ENCODE measurements around the gene ALKBH5. TPM values are rescaled to one million over a fixed set of nuclear protein-coding genes. Genes with fewer than 3 reads are reported as not detected.

ALKBH5 gene
- total and polyA plus RNA-seq, 2 experiments from 2014 or later, result 56.6 to 78.3 TPM

GRCh38 chr17:18246109-18246725 is 62.6 kb downstream of the ALKBH5 start:
- no peaks in the 10 kb centered on the region for H4K20me1 ChIP-seq (ENCODE audit: insufficient read depth, poor library complexity, severe bottlenecking)
- H3K4me1 ChIP-seq (ENCODE audit: insufficient read depth), result no peaks in the 10 kb centered on the region
- H3K4me2 ChIP-seq, result no peak overlapping the region
- TF ChIP-seq EZH2phosphoT487 (IDR thresholded peaks at IDR 0.05; ENCODE audit: low read depth, severe bottlenecking, unreplicated experiment), result no peak
- TF ChIP-seq EZH2 (IDR thresholded peaks at IDR 0.05; ENCODE audit: borderline replicate concordance), result no peak
- no peak for TF ChIP-seq CTCF (IDR thresholded peaks at IDR 0.05; ENCODE audit: poor library complexity)
- no peak overlapping the region for H3K27ac ChIP-seq
- DNase-seq (ENCODE audit: low spot score), result no peak
- H2AFZ ChIP-seq, result no peak overlapping the region
- no peak overlapping the region for H3K4me3 ChIP-seq
- H3K9me2 ChIP-seq (replicated peaks; ENCODE audit: insufficient read depth), result no peaks in the 10 kb centered on the region
- H3K27me3 ChIP-seq, result no peaks in the 10 kb centered on the region
- H3K9me3 ChIP-seq (ENCODE audit: low read depth), result no peaks in the 10 kb centered on the region
- no peaks in the 10 kb centered on the region for H3K36me3 ChIP-seq (replicated peaks; ENCODE audit: insufficient read depth, low read depth)
- 96% methylated on average over 24 of the region's 24 CpGs for WGBS (ENCODE audit: low lambda C conversion rate, missing lambda C conversion rate)
- H3K79me2 ChIP-seq, result no peaks in the 10 kb centered on the region

GRCh38 chr17:18246880-18247612 is 63.4 kb downstream of the ALKBH5 start:
- no peaks in the 10 kb centered on the region for H3K27me3 ChIP-seq
- H4K20me1 ChIP-seq (ENCODE audit: insufficient read depth, poor library complexity, severe bottlenecking), result no peaks in the 10 kb centered on the region
- no peaks in the 10 kb centered on the region for H3K9me2 ChIP-seq (replicated peaks; ENCODE audit: insufficient read depth)
- H3K36me3 ChIP-seq (replicated peaks; ENCODE audit: insufficient read depth, low read depth), result no peaks in the 10 kb centered on the region
- H3K4me3 ChIP-seq, result no peak overlapping the region
- H3K79me2 ChIP-seq, result no peaks in the 10 kb centered on the region
- H3K27ac ChIP-seq, result no peak overlapping the region
- DNase-seq (ENCODE audit: low spot score), result peak; percentile 68
- no peaks in the 10 kb centered on the region for H3K4me1 ChIP-seq (ENCODE audit: insufficient read depth)
- TF ChIP-seq EZH2 (IDR thresholded peaks at IDR 0.05; ENCODE audit: borderline replicate concordance), result no peak
- TF ChIP-seq CTCF (IDR thresholded peaks at IDR 0.05; ENCODE audit: poor library complexity), result no peak
- TF ChIP-seq EZH2phosphoT487 (IDR thresholded peaks at IDR 0.05; ENCODE audit: low read depth, severe bottlenecking, unreplicated experiment), result no peak
- peak overlapping the region; percentile 16 for H3K4me2 ChIP-seq
- H3K9me3 ChIP-seq (ENCODE audit: low read depth), result no peaks in the 10 kb centered on the region
- no peak overlapping the region for H2AFZ ChIP-seq
- WGBS (ENCODE audit: low lambda C conversion rate, missing lambda C conversion rate), result 47% methylated on average over 30 of the region's 46 CpGs

GRCh38 chr17:18247613-18248001 is 64.0 kb downstream of the ALKBH5 start:
- H3K4me1 ChIP-seq (ENCODE audit: insufficient read depth), result no peaks in the 10 kb centered on the region
- TF ChIP-seq EZH2phosphoT487 (IDR thresholded peaks at IDR 0.05; ENCODE audit: low read depth, severe bottlenecking, unreplicated experiment) (no peak), CTCF (IDR thresholded peaks at IDR 0.05; ENCODE audit: poor library complexity) (no peak), EZH2 (IDR thresholded peaks at IDR 0.05; ENCODE audit: borderline replicate concordance) (no peak)
- WGBS (ENCODE audit: low lambda C conversion rate, missing lambda C conversion rate), result 96% methylated on average over 28 of the region's 30 CpGs
- no peaks in the 10 kb centered on the region for H3K9me3 ChIP-seq (ENCODE audit: low read depth)
- no peaks in the 10 kb centered on the region for H3K79me2 ChIP-seq
- no peaks in the 10 kb centered on the region for H3K27me3 ChIP-seq
- no peak overlapping the region for H3K4me3 ChIP-seq
- H2AFZ ChIP-seq, result no peak overlapping the region
- DNase-seq (ENCODE audit: low spot score), result no peak
- no peaks in the 10 kb centered on the region for H3K9me2 ChIP-seq (replicated peaks; ENCODE audit: insufficient read depth)
- H3K27ac ChIP-seq, result no peak overlapping the region
- no peaks in the 10 kb centered on the region for H3K36me3 ChIP-seq (replicated peaks; ENCODE audit: insufficient read depth, low read depth)
- no peak overlapping the region for H3K4me2 ChIP-seq
- H4K20me1 ChIP-seq (ENCODE audit: insufficient read depth, poor library complexity, severe bottlenecking), result no peaks in the 10 kb centered on the region
